ENCODE results near the gene DAB2IP. TPM values are rescaled to one million over a fixed set of nuclear protein-coding genes. Genes with fewer than 3 reads are reported as not detected.

Gene DAB2IP
- polyA plus RNA-seq, 1 donor from 2014 or later, result 17.3 TPM

GRCh38 chr9:121688681-121689080, 37.2 kb downstream of the DAB2IP start:
- no peak overlapping the region for H2AFZ ChIP-seq (ENCODE audit: low read depth, low read length)
- no peaks in the 10 kb centered on the region for H3F3A ChIP-seq (ENCODE audit: insufficient read depth, low read length, poor library complexity, severe bottlenecking)
- no peaks in the 10 kb centered on the region for H3K9me2 ChIP-seq (ENCODE audit: insufficient read depth, low read length)
- no peak overlapping the region for H3K9ac ChIP-seq (ENCODE audit: low read length)
- H3K9me3 ChIP-seq (ENCODE audit: low read length), result no peaks in the 10 kb centered on the region
- H3K36me3 ChIP-seq (ENCODE audit: insufficient read depth, low read length), result no peaks in the 10 kb centered on the region
- H4K20me1 ChIP-seq (ENCODE audit: insufficient read depth), result no peaks in the 10 kb centered on the region
- TF ChIP-seq SMC3 (conservative IDR thresholded peaks at IDR 0.05; ENCODE audit: poor library complexity), result no peak
- no peak for TF ChIP-seq REST (IDR thresholded peaks at IDR 0.05; ENCODE audit: borderline replicate concordance)
- no peaks in the 10 kb centered on the region for H3K79me2 ChIP-seq (replicated peaks; ENCODE audit: insufficient read depth, low read length)
- H3K4me3 ChIP-seq (ENCODE audit: low read length), result no peak overlapping the region
- no peaks in the 10 kb centered on the region for H3K27me3 ChIP-seq (ENCODE audit: insufficient read depth, low read depth, low read length)
- H3K27ac ChIP-seq (ENCODE audit: low read length), result no peak overlapping the region
- H3K4me2 ChIP-seq (ENCODE audit: low read length), result no peak overlapping the region

GRCh38 chr9:121689461-121690157, 38.2 kb downstream of the DAB2IP start:
- TF ChIP-seq EP300 (conservative IDR thresholded peaks at IDR 0.05; ENCODE audit: poor library complexity, severe bottlenecking), result no peak
- no peak for TF ChIP-seq TAF1 (IDR thresholded peaks at IDR 0.05; ENCODE audit: low read depth)
- TF ChIP-seq SMC3 (conservative IDR thresholded peaks at IDR 0.05; ENCODE audit: poor library complexity), result no peak
- no peak for TF ChIP-seq RAD21 (conservative IDR thresholded peaks at IDR 0.05)
- no peak for TF ChIP-seq CTCF (IDR thresholded peaks at IDR 0.05; ENCODE audit: poor library complexity, severe bottlenecking)
- TF ChIP-seq POLR2AphosphoS5 (IDR thresholded peaks at IDR 0.05), result no peak
- TF ChIP-seq EZH2 (IDR thresholded peaks at IDR 0.05; ENCODE audit: borderline replicate concordance, insufficient read depth, low read length, poor library complexity, severe bottlenecking), result no peak
- no peak for TF ChIP-seq REST (IDR thresholded peaks at IDR 0.05; ENCODE audit: borderline replicate concordance)
- no peak for TF ChIP-seq MXI1 (conservative IDR thresholded peaks at IDR 0.05; ENCODE audit: poor library complexity, severe bottlenecking)
- Histone ChIP-seq H3K79me2 (replicated peaks; ENCODE audit: insufficient read depth, low read length) (no peaks in the 10 kb centered on the region), H3K4me2 (ENCODE audit: low read length) (no peak overlapping the region), H3K27me3 (ENCODE audit: insufficient read depth, low read depth, low read length) (no peaks in the 10 kb centered on the region), H3K27ac (ENCODE audit: low read length) (no peak overlapping the region), H3K4me3 (ENCODE audit: low read length) (no peak overlapping the region), H2AFZ (ENCODE audit: low read depth, low read length) (no peak overlapping the region), H3K9ac (ENCODE audit: low read length) (no peak overlapping the region), H3K9me3 (ENCODE audit: low read length) (no peaks in the 10 kb centered on the region), H3K36me3 (ENCODE audit: insufficient read depth, low read length) (no peaks in the 10 kb centered on the region), H3K9me2 (ENCODE audit: insufficient read depth, low read length) (no peaks in the 10 kb centered on the region), H4K20me1 (ENCODE audit: insufficient read depth) (no peaks in the 10 kb centered on the region), H3F3A (ENCODE audit: insufficient read depth, low read length, poor library complexity, severe bottlenecking) (no peaks in the 10 kb centered on the region)

Measured in neural cell (in vitro differentiated cells).